ENCODE measurements around the gene AFDN. TPM values are rescaled to one million over a fixed set of nuclear protein-coding genes. Genes with fewer than 3 reads are reported as not detected.

The AFDN gene
- total and polyA plus RNA-seq, 10 of the 15 experiments (the other 5 are each of a cell fraction or from before 2014, with no cell fraction given) = 5.7 to 68.2 (median 45.1) TPM

DNA sequence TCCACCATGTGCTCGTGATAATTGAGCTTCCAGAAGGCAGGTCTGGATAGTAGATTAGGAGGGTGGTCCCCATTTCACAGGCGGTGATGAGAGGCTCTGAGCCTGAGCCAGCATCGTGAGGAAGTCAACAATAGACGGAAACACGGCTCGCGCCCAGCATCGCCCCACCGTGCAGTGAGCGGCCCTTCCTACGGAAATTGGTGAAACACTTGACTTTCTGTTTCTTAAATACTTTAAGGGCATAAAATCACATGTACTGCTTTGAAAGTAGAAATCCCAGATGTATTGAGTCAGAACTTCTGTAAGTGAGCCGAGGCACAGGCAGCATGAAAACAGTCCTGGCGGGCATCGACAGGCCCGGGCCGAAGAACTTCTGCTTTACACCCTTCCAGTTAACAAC lies 166.5 kb downstream of the AFDN start:
- Histone ChIP-seq H3K4me3 (no peak overlapping the region), H3K27ac (ENCODE audit: control insufficient read depth, insufficient read depth) (no peak overlapping the region), H3K79me2 (ENCODE audit: control insufficient read depth, insufficient read depth, low read length) (no peaks in the 10 kb centered on the region), H3K27me3 (replicated peaks in 1 of 2; ENCODE audit: control insufficient read depth in 2 of 2, insufficient read depth in 2 of 2, low read length in 1 of 2) (no peaks in the 10 kb centered on the region), H3K9me3 (replicated peaks; ENCODE audit: control insufficient read depth, insufficient read depth, low read length) (no peaks in the 10 kb centered on the region; the same call in 2 of the 3 replicates), H3K36me3 (ENCODE audit: control insufficient read depth in 2 of 2, insufficient read depth in 2 of 2, low read length in 1 of 2) (no peaks in the 10 kb centered on the region), H3K4me2 (ENCODE audit: control insufficient read depth, insufficient read depth) (no peak overlapping the region), H3K4me1 (ENCODE audit: control insufficient read depth, insufficient read depth, low read length) (no peaks in the 10 kb centered on the region), H3K9ac (ENCODE audit: control insufficient read depth, insufficient read depth, low read length) (no peak overlapping the region), H4K20me1 (ENCODE audit: control insufficient read depth, insufficient read depth) (no peaks in the 10 kb centered on the region), H2AFZ (ENCODE audit: control insufficient read depth, low read depth, low read length) (no peak overlapping the region)
- CTCF ChIA-PET = no interaction called here
- no peak for TF ChIP-seq BMI1 (IDR thresholded peaks at IDR 0.05; ENCODE audit: borderline replicate concordance)
- TF ChIP-seq RFX5 (IDR thresholded peaks at IDR 0.05; ENCODE audit: low read depth, low read length) = no peak
- TF ChIP-seq SRF (IDR thresholded peaks at IDR 0.05; ENCODE audit: low read depth in 2 of 2, low read length in 2 of 2) = no peak
- TF ChIP-seq, protein P1, sequence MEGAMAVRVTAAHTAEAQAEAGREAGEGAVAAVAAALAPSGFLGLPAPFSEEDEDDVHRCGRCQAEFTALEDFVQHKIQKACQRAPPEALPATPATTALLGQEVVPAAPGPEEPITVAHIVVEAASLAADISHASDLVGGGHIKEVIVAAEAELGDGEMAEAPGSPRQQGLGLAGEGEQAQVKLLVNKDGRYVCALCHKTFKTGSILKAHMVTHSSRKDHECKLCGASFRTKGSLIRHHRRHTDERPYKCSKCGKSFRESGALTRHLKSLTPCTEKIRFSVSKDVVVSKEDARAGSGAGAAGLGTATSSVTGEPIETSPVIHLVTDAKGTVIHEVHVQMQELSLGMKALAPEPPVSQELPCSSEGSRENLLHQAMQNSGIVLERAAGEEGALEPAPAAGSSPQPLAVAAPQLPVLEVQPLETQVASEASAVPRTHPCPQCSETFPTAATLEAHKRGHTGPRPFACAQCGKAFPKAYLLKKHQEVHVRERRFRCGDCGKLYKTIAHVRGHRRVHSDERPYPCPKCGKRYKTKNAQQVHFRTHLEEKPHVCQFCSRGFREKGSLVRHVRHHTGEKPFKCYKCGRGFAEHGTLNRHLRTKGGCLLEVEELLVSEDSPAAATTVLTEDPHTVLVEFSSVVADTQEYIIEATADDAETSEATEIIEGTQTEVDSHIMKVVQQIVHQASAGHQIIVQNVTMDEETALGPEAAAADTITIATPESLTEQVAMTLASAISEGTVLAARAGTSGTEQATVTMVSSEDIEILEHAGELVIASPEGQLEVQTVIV (IDR thresholded peaks at IDR 0.05; ENCODE audit: borderline replicate concordance, partially characterized antibody) = no peak
- no peak for TF ChIP-seq MYC (IDR thresholded peaks at IDR 0.05; ENCODE audit: insufficient read depth, insufficient read length, insufficient replicate concordance, low read length, severe bottlenecking)
- no peak for TF ChIP-seq PML (IDR thresholded peaks at IDR 0.05; ENCODE audit: low read length)
- TF ChIP-seq, protein P2, sequence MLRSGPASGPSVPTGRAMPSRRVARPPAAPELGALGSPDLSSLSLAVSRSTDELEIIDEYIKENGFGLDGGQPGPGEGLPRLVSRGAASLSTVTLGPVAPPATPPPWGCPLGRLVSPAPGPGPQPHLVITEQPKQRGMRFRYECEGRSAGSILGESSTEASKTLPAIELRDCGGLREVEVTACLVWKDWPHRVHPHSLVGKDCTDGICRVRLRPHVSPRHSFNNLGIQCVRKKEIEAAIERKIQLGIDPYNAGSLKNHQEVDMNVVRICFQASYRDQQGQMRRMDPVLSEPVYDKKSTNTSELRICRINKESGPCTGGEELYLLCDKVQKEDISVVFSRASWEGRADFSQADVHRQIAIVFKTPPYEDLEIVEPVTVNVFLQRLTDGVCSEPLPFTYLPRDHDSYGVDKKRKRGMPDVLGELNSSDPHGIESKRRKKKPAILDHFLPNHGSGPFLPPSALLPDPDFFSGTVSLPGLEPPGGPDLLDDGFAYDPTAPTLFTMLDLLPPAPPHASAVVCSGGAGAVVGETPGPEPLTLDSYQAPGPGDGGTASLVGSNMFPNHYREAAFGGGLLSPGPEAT (IDR thresholded peaks at IDR 0.05; ENCODE audit: low read depth) = no peak
- TF ChIP-seq ZNF274 (IDR thresholded peaks at IDR 0.05; ENCODE audit: insufficient read depth, insufficient read length) = no peak
- no peak for TF ChIP-seq TCF12 (IDR thresholded peaks at IDR 0.05; ENCODE audit: low read depth, low read length)
- TF ChIP-seq CHD4 (IDR thresholded peaks at IDR 0.05) = no peak
- no peak for TF ChIP-seq FOS (IDR thresholded peaks at IDR 0.05; ENCODE audit: borderline replicate concordance, extremely low read depth, insufficient read length)
- no peak for TF ChIP-seq WRNIP1 (IDR thresholded peaks at IDR 0.05; ENCODE audit: borderline replicate concordance, low read depth, low read length)
- TF ChIP-seq, protein P3, sequence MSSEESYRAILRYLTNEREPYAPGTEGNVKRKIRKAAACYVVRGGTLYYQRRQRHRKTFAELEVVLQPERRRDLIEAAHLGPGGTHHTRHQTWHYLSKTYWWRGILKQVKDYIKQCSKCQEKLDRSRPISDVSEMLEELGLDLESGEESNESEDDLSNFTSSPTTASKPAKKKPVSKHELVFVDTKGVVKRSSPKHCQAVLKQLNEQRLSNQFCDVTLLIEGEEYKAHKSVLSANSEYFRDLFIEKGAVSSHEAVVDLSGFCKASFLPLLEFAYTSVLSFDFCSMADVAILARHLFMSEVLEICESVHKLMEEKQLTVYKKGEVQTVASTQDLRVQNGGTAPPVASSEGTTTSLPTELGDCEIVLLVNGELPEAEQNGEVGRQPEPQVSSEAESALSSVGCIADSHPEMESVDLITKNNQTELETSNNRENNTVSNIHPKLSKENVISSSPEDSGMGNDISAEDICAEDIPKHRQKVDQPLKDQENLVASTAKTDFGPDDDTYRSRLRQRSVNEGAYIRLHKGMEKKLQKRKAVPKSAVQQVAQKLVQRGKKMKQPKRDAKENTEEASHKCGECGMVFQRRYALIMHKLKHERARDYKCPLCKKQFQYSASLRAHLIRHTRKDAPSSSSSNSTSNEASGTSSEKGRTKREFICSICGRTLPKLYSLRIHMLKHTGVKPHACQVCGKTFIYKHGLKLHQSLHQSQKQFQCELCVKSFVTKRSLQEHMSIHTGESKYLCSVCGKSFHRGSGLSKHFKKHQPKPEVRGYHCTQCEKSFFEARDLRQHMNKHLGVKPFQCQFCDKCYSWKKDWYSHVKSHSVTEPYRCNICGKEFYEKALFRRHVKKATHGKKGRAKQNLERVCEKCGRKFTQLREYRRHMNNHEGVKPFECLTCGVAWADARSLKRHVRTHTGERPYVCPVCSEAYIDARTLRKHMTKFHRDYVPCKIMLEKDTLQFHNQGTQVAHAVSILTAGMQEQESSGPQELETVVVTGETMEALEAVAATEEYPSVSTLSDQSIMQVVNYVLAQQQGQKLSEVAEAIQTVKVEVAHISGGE (CRISPR knock-in tag; IDR thresholded peaks at IDR 0.05) = no peak
- no peak for TF ChIP-seq CHD2 (IDR thresholded peaks at IDR 0.05; ENCODE audit: borderline replicate concordance, low read depth, low read length)
- TF ChIP-seq NBN (IDR thresholded peaks at IDR 0.05) = no peak
- TF ChIP-seq EZH2 (IDR thresholded peaks at IDR 0.05; ENCODE audit: borderline replicate concordance, control insufficient read depth, low read depth, low read length) = no peak
- ATAC-seq = no peak
- no peak for FAIRE-seq
- intact Hi-C loops (cut with micrococcal nuclease; ENCODE audit: unreplicated experiment) (no loop called here), in situ Hi-C loops (cut with MboI) (no loop called here)
- RAD21 ChIA-PET (ENCODE audit: unreplicated experiment) = no interaction called here
- DNase-seq (ENCODE audit: low read depth, low spot score) = no peak
- SMC1A ChIA-PET (ENCODE audit: uncharacterized antibody, unreplicated experiment) = no interaction called here
- no TSS peak for BruUV-seq (replicated peaks)
- POLR2A ChIA-PET = no interaction called here
- 49% methylated on average over 16 of the region's 16 CpGs for WGBS (ENCODE audit: insufficient coverage, insufficient replicate concordance, low lambda C conversion rate, missing lambda C conversion rate)

All from GM12878 (cell line).